CD4-positive, alpha-beta memory T cell (primary cell): ENCODE data around the gene PKDCC. TPM values are rescaled to one million over a fixed set of nuclear protein-coding genes. Genes with fewer than 3 reads are reported as not detected.

ENCODE experiments used
- CTCF ChIA-PET: fragments of 350-600 bp; sonication (Branson Sonifier 250); formaldehyde crosslinking; loops from one replicate; lab custom pipeline; 2021; ENCODE audit warnings: inconsistent platforms; ENCODE audit not compliant: partially characterized antibody; lab: Charles Lee
- POLR2A ChIA-PET: fragments of 350-600 bp; sonication (Branson Sonifier 250); formaldehyde crosslinking; loops from one replicate; lab custom pipeline; 2021; ENCODE audit not compliant: partially characterized antibody; lab: Charles Lee
- DNase-seq, 5 donors: peaks; one replicate each; pipeline versions ENCODE4 v3.0.0 to v3.0.0-alpha.2; 2020 to 2022; ENCODE audit warnings: mixed read lengths in 1 of 5
- H3K27ac ChIP-seq: one replicate; pipeline ENCODE4 v1.7.0; 2013; ENCODE audit warnings: low read depth, low read length
- H3K27me3 ChIP-seq: 2 replicates; pipeline ENCODE4 v1.7.0; 2013; ENCODE audit warnings: mild to moderate bottlenecking, low read length, moderate library complexity; ENCODE audit not compliant: insufficient read depth
- H3K36me3 ChIP-seq: 2 replicates; pipeline ENCODE4 v1.7.0; 2013; ENCODE audit warnings: mild to moderate bottlenecking, low read length, moderate library complexity; ENCODE audit not compliant: insufficient read depth
- H3K4me1 ChIP-seq: 2 replicates; pipeline ENCODE4 v1.7.0; 2013; ENCODE audit warnings: mild to moderate bottlenecking, low read length, moderate library complexity; ENCODE audit not compliant: insufficient read depth
- H3K4me3 ChIP-seq, 2 donors: one replicate each; pipeline ENCODE4 v1.7.0; 2013; ENCODE audit warnings: low read length in 2 of 2, mild to moderate bottlenecking in 1 of 2
- H3K9me3 ChIP-seq, 2 donors: one replicate each; pipeline ENCODE4 v1.7.0; 2013; ENCODE audit warnings: low read length in 2 of 2, control low read depth in 1 of 2; ENCODE audit not compliant: control insufficient read depth in 1 of 2
- H3K27ac Mint-ChIP-seq, 7 donors: one replicate each; pipeline ENCODE4 v1.8.0; 2020 to 2021; ENCODE audit warnings: mixed read lengths in 7 of 7, mild to moderate bottlenecking in 6 of 7, inconsistent platforms in 3 of 7, moderate library complexity in 3 of 7
- H3K27me3 Mint-ChIP-seq, 2 donors: one replicate each; pipeline ENCODE4 v1.8.0; 2020 to 2021; ENCODE audit warnings: mixed read lengths in 2 of 2
- H3K36me3 Mint-ChIP-seq, 2 donors: one replicate each; pipeline ENCODE4 v1.8.0; 2020 to 2021; ENCODE audit warnings: mixed read lengths in 2 of 2, inconsistent platforms in 1 of 2, mild to moderate bottlenecking in 1 of 2
- H3K4me1 Mint-ChIP-seq, 4 donors: one replicate each; pipeline ENCODE4 v1.8.0; 2020 to 2021; ENCODE audit warnings: mixed read lengths in 4 of 4, mild to moderate bottlenecking in 1 of 4
- H3K4me3 Mint-ChIP-seq, 8 donors: one replicate each; pipeline ENCODE4 v1.8.0; 2020 to 2021; ENCODE audit warnings: mixed read lengths in 8 of 8, mild to moderate bottlenecking in 7 of 8, moderate library complexity in 6 of 8, inconsistent platforms in 3 of 8
- H3K9me3 Mint-ChIP-seq, 8 donors: one replicate each; pipeline ENCODE4 v1.8.0; 2020 to 2021; ENCODE audit warnings: mixed read lengths in 8 of 8, mild to moderate bottlenecking in 5 of 8, inconsistent platforms in 3 of 8, moderate library complexity in 1 of 8
- intact Hi-C: fragments of 100-400 bp; cut with micrococcal nuclease; formaldehyde crosslinking; loops from one replicate; pipeline ENCODE4 v1.15.1; 2023
- polyA plus RNA-seq, 2 donors: library from polyadenylated mRNA; unstranded; fragments of 300-500 nt; fragmentation: Illumina TruSeq; gene quantifications; one replicate each; pipeline ENCODE4 v1.2.3, GENCODE V29; 2021
- total RNA-seq, 2 experiments: library from RNA; stranded (reverse); gene quantifications; one replicate each; pipeline ENCODE4 v1.2.3, GENCODE V29; 2021

PKDCC gene
- total and polyA plus RNA-seq, 4 experiments from 2014 or later = 0.41 TPM; not detected in 3

DNA sequence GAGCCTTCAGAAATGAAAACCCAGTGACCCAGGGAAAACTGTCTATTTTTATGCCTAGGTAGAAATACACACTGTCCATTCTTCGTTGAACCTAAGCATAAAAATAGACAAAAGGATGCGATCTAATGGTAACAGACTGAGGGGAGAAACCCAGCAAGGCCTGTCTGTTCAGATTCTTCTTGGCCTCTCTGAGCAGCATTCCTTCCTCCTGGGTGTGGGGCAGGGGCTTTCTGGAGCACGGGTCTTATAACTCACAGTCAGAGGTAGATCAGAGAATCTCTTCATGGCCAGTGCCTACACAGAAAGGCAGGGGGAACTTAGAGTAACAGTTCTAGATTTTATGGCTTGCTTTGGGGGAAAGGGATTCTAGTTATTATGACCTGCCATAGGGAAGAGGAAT lies 56.0 kb downstream of the PKDCC start:
- peak overlapping the region in 5 of 8 donors; percentile 12 to 90 (median 34) for H3K4me3 Mint-ChIP-seq
- H3K4me1 Mint-ChIP-seq = peaks cover 21 to 50% (median 35%) of the 10 kb centered on the region in 4 donors
- no peaks in the 10 kb centered on the region for H3K27me3 Mint-ChIP-seq

DNA sequence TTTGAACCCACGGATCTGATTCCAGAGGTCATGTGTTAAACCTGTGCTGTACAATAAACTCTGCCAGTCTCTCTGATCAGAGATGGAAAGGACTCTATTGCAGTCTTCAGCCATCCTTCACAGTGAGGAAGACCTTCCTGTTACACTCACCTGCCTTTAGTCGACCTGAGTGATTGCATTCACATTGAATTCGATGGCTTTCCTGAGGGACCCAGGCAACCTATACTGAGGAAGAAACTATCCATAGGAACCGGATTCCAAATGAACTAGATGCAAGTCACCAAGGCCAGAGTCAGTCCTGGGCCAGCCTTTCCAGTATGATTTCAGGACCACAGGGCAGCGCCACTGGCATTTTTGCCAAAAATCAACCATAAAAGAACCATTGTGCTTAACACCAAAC lies 56.8 kb downstream of the PKDCC start:
- intact Hi-C loops = no loop called here
- Mint-ChIP-seq H3K9me3 (peaks cover 0 to 6% (median 0%) of the 10 kb centered on the region in 8 donors), H3K4me3 (peak overlapping the region in 3 of 8 donors; percentile 25 to 51 (median 34)), H3K36me3 (peaks cover 0 to 3% of the 10 kb centered on the region in 2 donors), H3K27ac (no peak overlapping the region), H3K27me3 (no peaks in the 10 kb centered on the region), H3K4me1 (peaks cover 13 to 42% (median 27%) of the 10 kb centered on the region in 4 donors)
- ChIA-PET CTCF (interaction anchor here (1.1 to 4.5 kb wide), 8 partner anchors 8 to 90 kb away, joined by 3 to 69 read pairs (median 22); no protein-coding TSS in a partner anchor), POLR2A (interaction anchor here (1.1 to 26.8 kb wide), 11 partner anchors 8 to 1114 kb away, joined by 3 to 1146 read pairs (median 7); no protein-coding TSS in a partner anchor)
- DNase-seq = no peak
- Histone ChIP-seq H3K27me3 (no peaks in the 10 kb centered on the region), H3K27ac (peak overlapping the region; percentile 100), H3K9me3 (no peaks in the 10 kb centered on the region), H3K4me3 (peak overlapping the region in 1 of 2 donors; percentile 32), H3K36me3 (no peaks in the 10 kb centered on the region), H3K4me1 (peaks cover 95% of the 10 kb centered on the region)

More for the DNA sequence above, 56.0 kb downstream of the PKDCC start:
- peaks cover 95% of the 10 kb centered on the region for H3K4me1 ChIP-seq
- intact Hi-C loops = no loop called here
- H3K27ac ChIP-seq = peak overlapping the region; percentile 100
- DNase-seq = no peak
- H3K27me3 ChIP-seq = no peaks in the 10 kb centered on the region
- peaks cover 0 to 6% (median 0%) of the 10 kb centered on the region in 8 donors for H3K9me3 Mint-ChIP-seq
- H3K36me3 ChIP-seq = no peaks in the 10 kb centered on the region
- no peak overlapping the region for H3K27ac Mint-ChIP-seq
- POLR2A ChIA-PET = interaction anchor here (5.4 to 26.8 kb wide), 2 partner anchors 30 to 68 kb away, joined by 66 to 1146 read pairs; no protein-coding TSS in a partner anchor
- H3K36me3 Mint-ChIP-seq = peaks cover 0 to 3% of the 10 kb centered on the region in 2 donors
- H3K4me3 ChIP-seq = no peak overlapping the region
- no peaks in the 10 kb centered on the region for H3K9me3 ChIP-seq
- CTCF ChIA-PET = interaction anchor here (3.3 to 4.5 kb wide), 3 partner anchors 20 to 67 kb away, joined by 19 to 69 read pairs (median 26); no protein-coding TSS in a partner anchor

DNA sequence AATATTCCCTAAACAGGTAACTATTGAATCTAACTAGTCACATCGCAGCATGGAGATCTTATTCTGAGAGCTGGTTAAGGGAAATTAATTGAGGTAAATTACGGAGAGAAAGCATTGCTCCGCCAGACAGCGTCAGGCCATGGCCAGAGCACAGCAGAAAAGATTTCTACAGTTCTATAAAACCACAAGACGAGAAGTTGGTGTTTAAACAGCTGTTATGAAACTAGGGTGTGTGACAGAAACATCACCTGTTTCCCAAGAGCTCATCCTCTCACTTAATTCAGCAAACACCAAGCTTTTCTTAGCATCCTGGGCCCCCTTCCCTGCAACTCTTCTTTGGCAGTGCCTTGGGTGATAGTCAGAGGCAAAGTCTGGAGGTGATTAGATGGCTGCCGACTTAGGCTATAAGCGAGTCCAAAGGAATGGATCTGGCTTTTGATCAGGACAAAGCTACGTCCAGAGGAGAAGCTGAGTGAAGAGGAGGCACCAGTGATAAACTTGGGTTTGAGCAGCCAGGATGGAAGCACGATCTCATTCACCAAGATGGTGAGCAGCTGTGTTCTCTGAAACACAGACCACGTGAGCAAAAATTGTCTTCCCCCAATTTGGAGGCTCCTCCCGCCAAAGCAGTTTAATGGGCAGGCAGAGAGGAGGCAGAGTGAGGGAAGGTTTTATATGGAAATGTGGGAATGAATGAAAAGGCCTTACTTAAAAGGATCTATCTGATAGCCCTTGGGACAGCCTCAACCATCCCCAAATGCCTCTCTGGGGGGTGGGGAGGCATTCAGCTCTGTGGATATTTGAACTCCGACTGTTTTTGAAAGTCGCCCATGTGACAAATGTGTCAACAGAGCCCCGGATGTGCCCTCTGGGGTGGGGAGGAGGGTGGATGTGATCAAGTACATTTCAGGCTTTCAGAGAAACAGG lies 57.8 kb downstream of the PKDCC start:
- Histone ChIP-seq H3K4me1 (peaks cover 95% of the 10 kb centered on the region), H3K27ac (peak overlapping the region; percentile 100), H3K27me3 (no peaks in the 10 kb centered on the region), H3K4me3 (peak overlapping the region; percentile 32 to 48), H3K36me3 (no peaks in the 10 kb centered on the region), H3K9me3 (no peaks in the 10 kb centered on the region)
- ChIA-PET POLR2A (interaction anchor here (0.7 to 26.8 kb wide), 29 partner anchors 9 to 1115 kb away, joined by 3 to 1146 read pairs (median 5); no protein-coding TSS in a partner anchor), CTCF (interaction anchor here (0.8 to 4.5 kb wide), 17 partner anchors 8 to 223 kb away, joined by 3 to 69 read pairs (median 7); no protein-coding TSS in a partner anchor)
- H3K27ac Mint-ChIP-seq = no peak overlapping the region
- peaks cover 0 to 6% (median 0%) of the 10 kb centered on the region in 8 donors for H3K9me3 Mint-ChIP-seq
- peaks cover 0 to 3% of the 10 kb centered on the region in 2 donors for H3K36me3 Mint-ChIP-seq
- peaks cover 3 to 33% (median 18%) of the 10 kb centered on the region in 4 donors for H3K4me1 Mint-ChIP-seq
- no peaks in the 10 kb centered on the region for H3K27me3 Mint-ChIP-seq
- H3K4me3 Mint-ChIP-seq = no peak overlapping the region
- DNase-seq = peak; percentile 87 to 94 (median 89)
- intact Hi-C loops = loop anchor here (1.0 kb wide), 5 partner anchors 9 to 256 kb away; partner anchors contain the start of gene COX7A2L

DNA sequence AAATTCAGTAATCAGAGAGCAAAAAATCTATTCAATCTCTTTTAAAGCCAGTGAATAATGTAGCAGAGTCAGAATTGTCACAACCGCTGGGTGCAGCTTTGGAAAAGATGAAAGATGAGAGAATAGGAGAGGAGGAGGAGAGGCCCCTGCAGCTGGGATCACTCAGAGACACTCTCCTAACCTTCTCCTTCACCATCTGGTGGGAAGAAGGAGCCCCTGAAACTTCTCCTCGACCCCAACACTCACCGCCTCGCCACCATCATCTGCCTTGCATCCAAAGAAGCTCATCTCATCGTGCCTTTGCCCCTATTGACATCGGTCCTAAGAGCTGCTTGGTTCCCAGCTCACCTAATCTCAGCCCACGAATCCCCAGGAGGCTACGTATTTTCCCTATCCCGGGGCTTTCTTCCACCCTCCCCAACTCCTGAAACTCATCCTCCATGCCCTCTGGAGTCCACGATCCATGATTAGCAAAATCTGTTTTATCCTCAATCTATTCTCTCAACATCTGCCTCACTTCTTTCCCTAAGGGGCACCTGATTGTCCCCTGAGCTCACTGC lies 58.5 kb downstream of the PKDCC start:
- H3K36me3 Mint-ChIP-seq = peaks cover 0 to 3% of the 10 kb centered on the region in 2 donors
- H3K4me1 ChIP-seq = peaks cover 97% of the 10 kb centered on the region
- no peak for DNase-seq
- H3K4me3 ChIP-seq = peak overlapping the region; percentile 32 to 48
- peaks cover 0 to 6% (median 0%) of the 10 kb centered on the region in 8 donors for H3K9me3 Mint-ChIP-seq
- no peaks in the 10 kb centered on the region for H3K36me3 ChIP-seq
- no peaks in the 10 kb centered on the region for H3K27me3 Mint-ChIP-seq
- H3K9me3 ChIP-seq = no peaks in the 10 kb centered on the region
- H3K27me3 ChIP-seq = no peaks in the 10 kb centered on the region
- peaks cover 0 to 33% (median 16%) of the 10 kb centered on the region in 4 donors for H3K4me1 Mint-ChIP-seq
- H3K27ac Mint-ChIP-seq = no peak overlapping the region
- intact Hi-C loops = loop anchor here (1.0 kb wide), 5 partner anchors 8 to 255 kb away; partner anchors contain the start of gene COX7A2L
- H3K4me3 Mint-ChIP-seq = no peak overlapping the region
- ChIA-PET POLR2A (interaction anchor here (0.9 to 26.8 kb wide), 23 partner anchors 10 to 1114 kb away, joined by 3 to 1146 read pairs (median 5); no protein-coding TSS in a partner anchor), CTCF (interaction anchor here (1.0 to 4.5 kb wide), 15 partner anchors 7 to 222 kb away, joined by 4 to 69 read pairs (median 8); no protein-coding TSS in a partner anchor)
- peak overlapping the region; percentile 100 for H3K27ac ChIP-seq

- Histone ChIP-seq H3K4me3 (peak overlapping the region in 1 of 2 donors; percentile 32), H3K27ac (peak overlapping the region; percentile 100), H3K27me3 (no peaks in the 10 kb centered on the region), H3K9me3 (no peaks in the 10 kb centered on the region), H3K36me3 (no peaks in the 10 kb centered on the region), H3K4me1 (peaks cover 94% of the 10 kb centered on the region)
- H3K4me3 Mint-ChIP-seq = no peak overlapping the region
- H3K9me3 Mint-ChIP-seq = no peaks in the 10 kb centered on the region
- no peaks in the 10 kb centered on the region for H3K27me3 Mint-ChIP-seq
- DNase-seq = no peak
- no peak overlapping the region for H3K27ac Mint-ChIP-seq
- ChIA-PET CTCF (interaction anchor here (1.8 to 4.5 kb wide), 5 partner anchors 8 to 221 kb away, joined by 7 to 69 read pairs (median 26); no protein-coding TSS in a partner anchor), POLR2A (interaction anchor here (1.2 to 26.8 kb wide), 6 partner anchors 10 to 1113 kb away, joined by 4 to 1146 read pairs (median 45); no protein-coding TSS in a partner anchor)
- no peaks in the 10 kb centered on the region for H3K36me3 Mint-ChIP-seq
- peaks cover 8 to 29% (median 18%) of the 10 kb centered on the region in 4 donors for H3K4me1 Mint-ChIP-seq
- intact Hi-C loops = no loop called here
Observed at GRCh38 chr2:42107249-42108042, 59.6 kb downstream of the PKDCC start.
